GM21576 (cell line): ENCODE measurements around the gene DHODH.
A peak's percentile ranks its signal among the peaks of the same experiment; 100 is the strongest.
"Not testable (repeated sequence)": the region's sequence is repeated elsewhere in the genome, so short reads cannot be mapped to it uniquely, and the experiment has no call there.

Experiments used
- ATAC-seq: cut with Tn5 transposase; IDR thresholded peaks from one replicate; pipeline ENCODE4 v1.9.1; 2021; ENCODE audit warnings: mild to moderate bottlenecking, moderate library complexity; ENCODE audit not compliant: unreplicated experiment

DHODH gene

GRCh38 chr16:72008424-72009216, at the start of gene DHODH:
Gene DHODH (plus strand): TSS chr16:72008744. CDS start chr16:72008765, 21 bp downstream.
- ATAC-seq = peak; percentile 99

DNA sequence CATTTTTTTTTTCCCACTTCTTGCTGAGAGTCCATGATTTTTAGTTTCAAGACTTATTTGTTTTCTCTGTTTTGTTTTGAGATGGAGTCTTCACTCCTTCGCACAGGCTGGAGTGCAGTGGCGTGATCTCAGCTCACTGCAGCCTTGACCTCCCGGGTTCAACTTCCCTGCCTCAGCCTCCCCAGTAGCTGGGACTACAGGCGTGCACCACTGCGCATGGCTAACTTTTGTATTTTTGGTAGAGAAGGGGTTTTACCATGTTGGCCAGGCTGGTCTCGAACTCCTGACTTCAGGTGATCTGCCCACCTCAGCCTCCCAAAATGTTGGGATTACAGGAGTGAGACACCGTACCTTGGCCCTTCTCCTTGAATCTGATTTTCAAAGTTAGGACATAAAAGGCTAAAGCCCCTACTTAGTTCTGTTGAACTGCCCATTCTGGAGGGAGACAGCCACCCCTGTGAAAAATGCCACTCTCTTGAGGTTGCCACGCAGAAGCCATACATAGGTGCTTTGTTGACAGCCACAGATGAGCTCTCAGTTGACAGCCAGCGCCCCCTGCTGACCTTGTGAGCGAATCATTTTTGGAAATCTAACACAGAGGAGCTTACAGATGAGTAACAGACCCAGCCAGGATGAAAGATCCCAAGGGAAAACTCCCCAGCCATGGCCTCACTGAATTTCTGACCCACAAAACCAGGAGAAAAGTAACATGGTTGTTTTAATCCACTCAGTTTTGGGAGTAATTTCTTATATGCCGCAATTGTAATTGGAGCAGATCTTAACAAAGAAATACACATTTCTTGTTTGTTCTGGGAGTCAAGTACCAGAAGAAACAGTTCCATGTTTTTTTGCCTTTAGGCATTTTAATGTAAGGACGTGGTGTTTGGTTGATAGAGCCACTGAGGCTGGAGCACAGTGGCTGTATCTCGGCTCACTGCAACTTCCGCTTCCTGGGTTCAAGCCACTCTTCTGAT, 47.2 kb upstream of the DHODH start:
- peak; percentile 77 for ATAC-seq

GRCh38 chr16:71963125-71963875, 45.2 kb upstream of the DHODH start:
- no peak for ATAC-seq

DNA sequence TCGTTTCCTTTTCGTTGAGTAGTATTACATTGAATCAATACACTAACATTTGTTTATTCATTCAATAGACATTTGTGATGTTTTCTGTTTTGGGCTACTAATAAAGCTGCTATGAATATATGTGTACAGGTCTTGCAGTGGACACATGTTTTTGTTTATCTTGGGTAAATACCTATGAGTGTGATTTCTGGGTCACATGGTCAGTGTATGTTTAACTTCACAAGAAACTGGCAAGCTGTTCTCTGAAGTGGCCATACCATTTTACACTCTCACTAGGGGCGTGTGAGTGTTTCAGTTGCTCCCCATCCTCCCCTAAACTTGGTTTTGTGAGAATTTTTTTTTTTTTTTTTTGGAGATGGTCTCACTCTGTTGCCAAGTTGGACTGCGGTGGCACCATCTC, 43.3 kb upstream of the DHODH start:
- ATAC-seq = no peak

DNA sequence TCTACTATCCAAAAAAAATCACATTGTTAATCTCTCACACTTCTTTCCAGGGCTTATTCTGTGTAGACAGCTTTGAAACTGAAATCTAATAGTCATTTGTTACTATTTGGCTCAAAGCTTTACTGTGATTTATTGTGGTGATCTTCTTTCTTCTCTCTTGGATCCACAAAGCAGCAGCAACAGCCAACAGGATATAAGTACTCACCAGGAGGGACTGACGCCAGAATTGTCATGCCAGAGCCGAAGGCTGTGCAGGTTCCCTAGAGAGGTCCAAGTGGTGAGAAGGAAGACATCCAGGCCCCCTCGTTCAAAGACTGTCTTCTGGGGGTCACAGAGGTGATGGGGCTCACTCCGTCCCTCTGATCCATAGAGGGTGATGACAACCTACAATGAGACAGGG, 41.6 kb upstream of the DHODH start:
- no peak for ATAC-seq

- no peak for ATAC-seq
Measured at GRCh38 chr16:71969353-71969752, 39.2 kb upstream of the DHODH start.

DNA sequence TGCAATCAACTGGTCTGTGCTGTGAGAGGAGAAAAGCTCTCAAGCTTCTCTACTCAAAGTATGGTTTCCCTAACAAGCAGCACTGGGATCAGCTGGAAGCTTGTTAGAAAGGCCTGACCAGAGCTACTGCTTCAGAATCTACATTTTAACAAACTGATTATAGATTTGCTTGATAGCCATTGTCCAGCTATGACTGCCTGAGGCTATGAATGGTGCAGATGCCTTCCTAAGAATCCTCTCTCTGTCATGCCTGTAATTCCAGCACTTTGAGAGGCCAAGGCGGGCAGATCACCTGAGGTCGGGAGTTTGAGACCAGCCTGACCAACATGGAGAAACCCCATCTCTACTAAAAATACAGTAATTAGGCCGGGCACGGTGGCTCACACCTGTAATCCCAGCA, 37.0 kb upstream of the DHODH start:
- no peak for ATAC-seq

DNA sequence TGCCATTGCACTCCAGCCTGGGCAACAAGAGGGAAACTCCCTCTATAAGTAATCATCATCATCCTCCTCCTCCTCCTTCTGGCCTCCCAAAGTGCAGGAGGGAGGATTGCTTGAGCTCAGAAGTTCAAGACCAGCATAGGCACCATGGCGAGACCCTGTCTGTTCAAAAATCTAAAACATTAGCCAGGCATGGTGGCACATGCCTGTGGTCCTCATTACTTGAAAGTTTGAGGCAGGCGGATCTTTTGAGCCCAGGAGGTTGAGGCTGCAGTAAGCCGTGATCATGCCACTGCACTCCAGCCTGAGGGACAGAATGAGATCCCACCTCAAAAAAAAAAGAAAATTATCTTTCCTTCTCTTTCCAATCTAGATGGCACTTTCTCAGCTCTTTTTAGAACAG, 36.2 kb upstream of the DHODH start:
- no peak for ATAC-seq

DNA sequence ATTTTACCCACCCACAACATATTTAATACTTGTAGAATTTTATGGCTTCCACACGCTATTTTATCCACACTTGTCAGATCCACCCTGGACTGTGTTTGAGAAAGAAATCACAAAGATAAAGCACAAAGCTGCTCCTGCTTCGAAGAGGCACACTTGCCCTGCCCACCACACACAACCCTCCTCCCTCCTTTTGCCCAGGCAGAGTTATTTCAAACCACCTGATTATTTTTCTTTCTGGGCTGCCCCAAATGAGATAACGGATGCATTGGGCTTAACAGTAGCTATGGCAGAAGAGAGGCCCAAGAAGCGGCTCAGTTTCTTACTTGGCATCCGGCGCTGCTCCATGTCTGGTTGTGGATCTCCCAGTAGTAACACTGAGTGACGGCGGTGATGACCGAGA, 35.5 kb upstream of the DHODH start:
- ATAC-seq = no peak

DNA sequence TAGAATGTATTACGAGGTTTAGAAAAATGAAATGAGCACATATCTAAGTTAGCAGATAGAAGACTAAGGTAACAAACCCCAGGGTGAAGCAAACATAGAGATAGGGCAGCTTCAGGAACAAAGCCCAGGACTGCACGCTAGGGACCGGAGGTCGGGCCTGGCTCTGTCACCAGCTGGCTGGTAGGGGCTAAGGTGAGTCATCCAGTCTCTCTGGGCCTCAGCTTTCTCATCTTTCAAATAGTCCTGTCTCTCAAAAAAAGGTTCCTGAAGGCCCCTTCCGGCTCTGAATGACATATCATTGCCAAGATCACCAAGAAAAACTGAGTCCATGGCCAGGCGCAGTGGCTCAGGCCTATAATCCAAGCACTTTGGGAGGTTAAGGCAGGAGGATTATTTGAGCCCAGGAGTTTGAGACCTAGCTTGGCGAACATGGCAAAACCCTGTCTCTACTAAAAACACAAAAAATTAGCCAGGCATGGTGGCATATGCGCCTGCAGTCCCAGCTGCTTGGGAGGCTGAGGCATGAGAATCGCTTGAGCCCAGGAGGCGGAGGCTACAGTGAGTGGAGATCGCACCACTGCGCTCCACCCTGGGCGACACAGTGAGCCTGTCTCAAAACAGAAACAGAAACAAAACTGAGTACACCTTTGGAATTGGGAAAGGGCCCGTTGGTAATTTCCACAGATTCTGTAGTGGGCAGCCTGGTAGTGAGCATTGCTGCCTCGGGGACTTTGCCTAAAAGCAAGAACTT, 34.3 kb upstream of the DHODH start:
- no peak for ATAC-seq

GRCh38 chr16:71985262-71985974, 23.1 kb upstream of the DHODH start:
- ATAC-seq = no peak

- no peak for ATAC-seq
Measured at GRCh38 chr16:71986131-71986530, 22.4 kb upstream of the DHODH start.

DNA sequence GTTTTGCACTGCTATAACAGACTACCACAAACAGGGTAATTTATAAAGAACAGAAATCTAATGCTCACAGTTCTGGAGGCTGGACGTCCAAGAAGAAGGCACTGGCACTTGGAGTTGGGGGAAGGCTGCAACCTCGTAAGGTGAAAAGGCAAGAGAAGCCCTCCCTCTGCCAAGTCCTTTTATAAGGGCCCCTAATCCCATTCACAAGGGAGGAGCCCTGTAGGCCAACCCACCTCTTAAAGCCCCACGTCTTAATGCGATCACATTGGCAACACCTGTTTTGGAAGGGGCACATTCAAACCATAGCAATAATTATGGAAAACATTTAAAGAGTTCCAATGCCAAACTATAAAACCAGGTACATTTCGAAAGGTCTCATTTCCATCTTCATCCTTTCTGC, 13.5 kb upstream of the DHODH start:
- no peak for ATAC-seq

- ATAC-seq = not testable (repeated sequence)
Measured at GRCh38 chr16:71997578-71997977, 11.0 kb upstream of the DHODH start.

GRCh38 chr16:72001180-72001874, 7.2 kb upstream of the DHODH start:
- ATAC-seq = no peak

DNA sequence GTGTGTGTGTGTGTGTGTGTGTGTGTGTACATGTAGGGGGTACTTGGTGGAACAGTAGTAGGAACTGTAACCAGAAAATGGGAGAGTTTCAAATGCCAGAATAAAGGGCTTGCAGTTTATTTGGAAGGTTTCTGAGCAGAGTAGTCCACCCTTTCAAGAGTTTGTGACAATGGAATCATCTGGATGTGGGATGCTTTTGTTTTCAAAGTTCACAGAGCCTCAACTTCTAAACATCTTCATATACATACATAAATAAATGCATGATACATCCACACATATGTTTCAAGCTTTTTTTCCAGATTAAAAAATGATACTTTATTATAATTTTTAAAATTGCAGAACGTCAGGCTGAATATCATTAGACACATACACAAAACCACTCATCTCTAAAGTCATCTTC, 5.9 kb upstream of the DHODH start:
- ATAC-seq = no peak

DNA sequence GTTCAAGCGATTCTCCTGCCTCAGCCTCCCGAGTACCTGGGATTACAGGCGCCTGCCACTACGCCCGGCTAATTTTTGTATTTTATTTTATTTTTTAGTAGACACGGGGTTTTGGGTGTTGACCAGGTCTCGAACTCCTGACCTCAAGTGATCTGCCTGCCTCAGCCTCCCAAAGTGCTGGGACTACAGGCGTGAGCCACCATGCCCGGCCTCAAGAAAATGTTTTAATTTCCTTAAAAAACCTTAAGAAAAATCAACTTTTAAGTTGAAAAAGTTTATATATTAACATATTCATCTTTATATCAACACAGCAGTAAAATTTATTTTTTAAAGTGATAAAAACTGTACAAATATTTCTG, 500 bp upstream of the DHODH start:
- ATAC-seq = not testable (repeated sequence)

- no peak for ATAC-seq
Measured at GRCh38 chr16:72009779-72010178, 1.2 kb downstream of the DHODH start.

DNA sequence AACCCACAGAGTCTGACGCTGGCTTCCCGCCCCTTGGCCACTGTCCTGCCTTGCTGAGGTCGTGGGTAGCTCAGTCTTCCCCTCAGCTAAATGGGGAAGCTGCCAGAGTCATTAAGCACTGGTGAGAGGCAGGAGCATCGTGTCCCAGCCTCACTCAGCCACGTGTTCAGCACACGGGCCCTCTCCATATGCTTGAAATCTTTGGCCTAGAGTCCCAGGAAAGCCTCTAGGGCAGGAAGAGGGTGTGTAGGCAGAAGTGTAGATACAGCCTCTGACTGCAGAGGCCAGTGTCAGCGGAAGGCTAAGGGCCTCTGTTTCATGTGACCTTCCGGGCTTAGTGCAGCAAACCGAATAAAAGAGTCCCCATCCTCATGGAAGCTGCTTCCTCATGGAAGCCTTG, 4.1 kb downstream of the DHODH start:
- ATAC-seq = no peak
